ENCODE measurements around the gene NLK.

NLK gene

DNA sequence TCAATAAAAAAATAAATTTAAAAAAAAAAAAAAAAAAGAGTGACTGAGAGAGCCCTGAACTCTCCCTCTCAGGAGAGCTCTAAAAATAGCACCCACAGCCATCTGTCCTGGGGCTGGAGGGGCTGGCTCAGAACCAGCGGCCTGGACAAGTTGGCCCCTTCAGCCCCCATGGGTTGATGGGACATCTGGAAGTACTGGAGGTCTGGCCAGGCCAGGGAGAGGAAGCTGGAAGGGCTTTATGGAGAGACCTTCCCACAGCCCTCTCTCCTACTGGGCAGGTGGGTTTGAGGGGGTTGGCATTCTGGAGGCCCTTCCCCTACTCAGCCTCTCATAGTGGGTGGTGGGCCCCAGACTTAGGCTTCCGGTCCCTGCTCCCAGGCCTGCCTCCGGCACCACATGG is 182.8 kb downstream of the NLK start:
- Histone ChIP-seq H3K9me3 (ENCODE audit: insufficient read depth, low read depth, low read length) (no peaks in the 10 kb centered on the region), H2AFZ (ENCODE audit: low read length) (no peak overlapping the region), H3K9me2 (replicated peaks; ENCODE audit: low read depth, low read length) (no peaks in the 10 kb centered on the region), H3K79me2 (ENCODE audit: insufficient read depth, low read length) (no peaks in the 10 kb centered on the region), H3K4me2 (ENCODE audit: low read depth, low read length, poor library complexity, severe bottlenecking) (no peak overlapping the region), H3K4me3 (ENCODE audit: low read length, poor library complexity, severe bottlenecking) (no peak overlapping the region), H3F3A (ENCODE audit: low read depth) (no peaks in the 10 kb centered on the region), H3K27me3 (ENCODE audit: insufficient read depth, low read length, poor library complexity, severe bottlenecking) (no peaks in the 10 kb centered on the region), H3K9ac (ENCODE audit: low read depth, low read length, poor library complexity, severe bottlenecking) (no peak overlapping the region), H3K36me3 (ENCODE audit: insufficient read depth, low read length) (no peaks in the 10 kb centered on the region), H3K4me1 (ENCODE audit: insufficient read depth, low read length, poor library complexity, severe bottlenecking) (no peaks in the 10 kb centered on the region), H4K20me1 (ENCODE audit: insufficient read depth, low read length, poor library complexity, severe bottlenecking) (no peaks in the 10 kb centered on the region)
- TF ChIP-seq, protein P1, sequence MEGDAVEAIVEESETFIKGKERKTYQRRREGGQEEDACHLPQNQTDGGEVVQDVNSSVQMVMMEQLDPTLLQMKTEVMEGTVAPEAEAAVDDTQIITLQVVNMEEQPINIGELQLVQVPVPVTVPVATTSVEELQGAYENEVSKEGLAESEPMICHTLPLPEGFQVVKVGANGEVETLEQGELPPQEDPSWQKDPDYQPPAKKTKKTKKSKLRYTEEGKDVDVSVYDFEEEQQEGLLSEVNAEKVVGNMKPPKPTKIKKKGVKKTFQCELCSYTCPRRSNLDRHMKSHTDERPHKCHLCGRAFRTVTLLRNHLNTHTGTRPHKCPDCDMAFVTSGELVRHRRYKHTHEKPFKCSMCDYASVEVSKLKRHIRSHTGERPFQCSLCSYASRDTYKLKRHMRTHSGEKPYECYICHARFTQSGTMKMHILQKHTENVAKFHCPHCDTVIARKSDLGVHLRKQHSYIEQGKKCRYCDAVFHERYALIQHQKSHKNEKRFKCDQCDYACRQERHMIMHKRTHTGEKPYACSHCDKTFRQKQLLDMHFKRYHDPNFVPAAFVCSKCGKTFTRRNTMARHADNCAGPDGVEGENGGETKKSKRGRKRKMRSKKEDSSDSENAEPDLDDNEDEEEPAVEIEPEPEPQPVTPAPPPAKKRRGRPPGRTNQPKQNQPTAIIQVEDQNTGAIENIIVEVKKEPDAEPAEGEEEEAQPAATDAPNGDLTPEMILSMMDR (conservative IDR thresholded peaks at IDR 0.05; ENCODE audit: low read length): no peak
- no peak for TF ChIP-seq EZH2phosphoT487 (IDR thresholded peaks at IDR 0.05; ENCODE audit: borderline replicate concordance)

GRCh38 chr17:28225867-28226266 is 183.4 kb downstream of the NLK start:
- TF ChIP-seq EZH2phosphoT487 (IDR thresholded peaks at IDR 0.05; ENCODE audit: borderline replicate concordance): no peak
- TF ChIP-seq, protein P1 (conservative IDR thresholded peaks at IDR 0.05; ENCODE audit: low read length): no peak
- no peaks in the 10 kb centered on the region for H3K9me3 ChIP-seq (ENCODE audit: insufficient read depth, low read depth, low read length)

GRCh38 chr17:28226563-28227315 is 184.3 kb downstream of the NLK start:
- no peak overlapping the region for H3K9ac ChIP-seq (ENCODE audit: low read depth, low read length, poor library complexity, severe bottlenecking)
- H4K20me1 ChIP-seq (ENCODE audit: insufficient read depth, low read length, poor library complexity, severe bottlenecking): no peaks in the 10 kb centered on the region
- H3K4me3 ChIP-seq (ENCODE audit: low read length, poor library complexity, severe bottlenecking): no peak overlapping the region

More at GRCh38 chr17:28225867-28226266, 183.4 kb downstream of the NLK start:
- H4K20me1 ChIP-seq (ENCODE audit: insufficient read depth, low read length, poor library complexity, severe bottlenecking): no peaks in the 10 kb centered on the region
- no peaks in the 10 kb centered on the region for H3K9me2 ChIP-seq (replicated peaks; ENCODE audit: low read depth, low read length)
- H3K4me3 ChIP-seq (ENCODE audit: low read length, poor library complexity, severe bottlenecking): no peak overlapping the region
- no peaks in the 10 kb centered on the region for H3F3A ChIP-seq (ENCODE audit: low read depth)
- no peaks in the 10 kb centered on the region for H3K27me3 ChIP-seq (ENCODE audit: insufficient read depth, low read length, poor library complexity, severe bottlenecking)
- H3K79me2 ChIP-seq (ENCODE audit: insufficient read depth, low read length): no peaks in the 10 kb centered on the region
- H3K9ac ChIP-seq (ENCODE audit: low read depth, low read length, poor library complexity, severe bottlenecking): no peak overlapping the region
- H2AFZ ChIP-seq (ENCODE audit: low read length): no peak overlapping the region
- no peaks in the 10 kb centered on the region for H3K36me3 ChIP-seq (ENCODE audit: insufficient read depth, low read length)
- H3K4me1 ChIP-seq (ENCODE audit: insufficient read depth, low read length, poor library complexity, severe bottlenecking): no peaks in the 10 kb centered on the region
- no peak overlapping the region for H3K4me2 ChIP-seq (ENCODE audit: low read depth, low read length, poor library complexity, severe bottlenecking)

More at GRCh38 chr17:28226563-28227315, 184.3 kb downstream of the NLK start:
- Histone ChIP-seq H3K79me2 (ENCODE audit: insufficient read depth, low read length) (no peaks in the 10 kb centered on the region), H3K27me3 (ENCODE audit: insufficient read depth, low read length, poor library complexity, severe bottlenecking) (no peaks in the 10 kb centered on the region), H3K36me3 (ENCODE audit: insufficient read depth, low read length) (no peaks in the 10 kb centered on the region), H3K4me2 (ENCODE audit: low read depth, low read length, poor library complexity, severe bottlenecking) (no peak overlapping the region), H3K9me3 (ENCODE audit: insufficient read depth, low read depth, low read length) (no peaks in the 10 kb centered on the region), H2AFZ (ENCODE audit: low read length) (no peak overlapping the region), H3F3A (ENCODE audit: low read depth) (no peaks in the 10 kb centered on the region), H3K9me2 (replicated peaks; ENCODE audit: low read depth, low read length) (no peaks in the 10 kb centered on the region), H3K4me1 (ENCODE audit: insufficient read depth, low read length, poor library complexity, severe bottlenecking) (no peaks in the 10 kb centered on the region)
- TF ChIP-seq, protein P1 (conservative IDR thresholded peaks at IDR 0.05; ENCODE audit: low read length): no peak
- TF ChIP-seq EZH2phosphoT487 (IDR thresholded peaks at IDR 0.05; ENCODE audit: borderline replicate concordance): no peak

All from Loucy (cell line).